ENCODE data around the gene PKHD1. TPM values are rescaled to one million over a fixed set of nuclear protein-coding genes. Genes with fewer than 3 reads are reported as not detected.

PKHD1 gene
- total and polyA plus RNA-seq, 2 of the 8 experiments (the other 6 are each of a cell fraction or from before 2014, with no cell fraction given): 0.06 to 0.09 TPM

GRCh38 chr6:51706086-51706485, 381.3 kb downstream of the PKHD1 start:
- Histone ChIP-seq H2BK15ac (ENCODE audit: low read length) (no peak overlapping the region), H3K4me2 (ENCODE audit: insufficient read depth in 1 of 2, low read depth in 2 of 2, low read length in 2 of 2) (no peak overlapping the region), H3K36me3 (ENCODE audit: control insufficient read depth in 2 of 4, insufficient read depth in 4 of 4, low read length in 3 of 4) (no peaks in the 10 kb centered on the region), H3K27me3 (replicated peaks in 1 of 4; ENCODE audit: control insufficient read depth in 3 of 4, extremely low read depth in 1 of 4, insufficient read depth in 3 of 4, low read length in 3 of 4) (no peaks in the 10 kb centered on the region; a peak in 1 of 7 replicates), H3K4me3 (ENCODE audit: extremely low read depth in 1 of 4, insufficient read depth in 2 of 4, low read depth in 3 of 4, low read length in 4 of 4) (no peak overlapping the region), H3K4ac (replicated peaks; ENCODE audit: insufficient read length, low read depth, low read length) (no peak overlapping the region), H3K79me2 (ENCODE audit: control insufficient read depth in 1 of 2, insufficient read depth in 2 of 2, low read length in 2 of 2) (no peaks in the 10 kb centered on the region), H2BK120ac (replicated peaks; ENCODE audit: low read depth, low read length) (no peak overlapping the region), H3K23ac (ENCODE audit: insufficient read length) (no peak overlapping the region), H2BK5ac (ENCODE audit: low read depth, low read length) (no peak overlapping the region), H2BK20ac (ENCODE audit: low read length) (no peak overlapping the region), H3K9me3 (ENCODE audit: insufficient read depth in 2 of 2, low read depth in 1 of 2, low read length in 1 of 2) (no peaks in the 10 kb centered on the region), H3K27ac (ENCODE audit: low read depth, low read length) (no peak overlapping the region), H4K8ac (ENCODE audit: extremely low read depth, insufficient read depth, low read length) (no peak overlapping the region), H4K5ac (ENCODE audit: insufficient read length, low read depth, low read length) (no peak overlapping the region), H4K20me1 (replicated peaks in 1 of 2; ENCODE audit: control insufficient read depth in 1 of 2, insufficient read depth in 2 of 2, low read length in 2 of 2) (no peaks in the 10 kb centered on the region), H3K4me1 (replicated peaks in 1 of 4; ENCODE audit: control insufficient read depth in 3 of 4, insufficient read depth in 4 of 4, low read length in 3 of 4) (no peaks in the 10 kb centered on the region), H3K79me1 (ENCODE audit: low read depth, low read length) (no peaks in the 10 kb centered on the region), H3K23me2 (ENCODE audit: low read depth, low read length) (no peaks in the 10 kb centered on the region), H3K14ac (ENCODE audit: insufficient read length) (no peak overlapping the region), H2AK5ac (ENCODE audit: low read depth, low read length) (no peak overlapping the region), H4K91ac (replicated peaks; ENCODE audit: insufficient read length, low read length) (no peak overlapping the region), H3K56ac (replicated peaks; ENCODE audit: insufficient read length, low read depth, low read length) (no peak overlapping the region), H2AFZ (ENCODE audit: low read length) (no peak overlapping the region), H3K9ac (replicated peaks in 1 of 4; ENCODE audit: extremely low read depth in 1 of 4, low read depth in 3 of 4, low read length in 3 of 4) (no peak overlapping the region), H2BK12ac (ENCODE audit: low read depth, low read length) (no peak overlapping the region), H3K18ac (ENCODE audit: extremely low read depth, low read length) (no peak overlapping the region)
- whole genome bisulfite sequencing, 2 experiments (ENCODE audit: extremely low coverage in 1 of 2, insufficient coverage in 1 of 2, insufficient read length in 1 of 2, insufficient replicate concordance in 2 of 2, low coverage in 1 of 2, low lambda C conversion rate in 2 of 2, missing lambda C conversion rate in 1 of 2): 94% methylated on average over 2 of the region's 2 CpGs; no CpG with 5 or more reads in 1 of the 2 experiments
- FAIRE-seq (no peak), DNase-seq (ENCODE audit: low read depth in 1 of 2, low spot score in 2 of 2) (no peak)
- CTCF ChIA-PET (ENCODE audit: partially characterized antibody): no interaction called here
- POLR2A ChIA-PET (ENCODE audit: partially characterized antibody): no interaction called here
- no peak for TF ChIP-seq POLR2AphosphoS5 (IDR thresholded peaks at IDR 0.05; ENCODE audit: low read depth, low read length)
- no peak for TF ChIP-seq KDM4A (IDR thresholded peaks at IDR 0.05; ENCODE audit: low read depth, low read length, severe bottlenecking)
- no peak for TF ChIP-seq SP1 (IDR thresholded peaks at IDR 0.05; ENCODE audit: low read depth, low read length)
- no peak for TF ChIP-seq KDM5A (IDR thresholded peaks at IDR 0.05; ENCODE audit: low read length)
- TF ChIP-seq TEAD4 (IDR thresholded peaks at IDR 0.05; ENCODE audit: low read depth, low read length): no peak
- TF ChIP-seq, protein P1, sequence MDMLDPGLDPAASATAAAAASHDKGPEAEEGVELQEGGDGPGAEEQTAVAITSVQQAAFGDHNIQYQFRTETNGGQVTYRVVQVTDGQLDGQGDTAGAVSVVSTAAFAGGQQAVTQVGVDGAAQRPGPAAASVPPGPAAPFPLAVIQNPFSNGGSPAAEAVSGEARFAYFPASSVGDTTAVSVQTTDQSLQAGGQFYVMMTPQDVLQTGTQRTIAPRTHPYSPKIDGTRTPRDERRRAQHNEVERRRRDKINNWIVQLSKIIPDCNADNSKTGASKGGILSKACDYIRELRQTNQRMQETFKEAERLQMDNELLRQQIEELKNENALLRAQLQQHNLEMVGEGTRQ (IDR thresholded peaks at IDR 0.05; ENCODE audit: low read length): no peak
- TF ChIP-seq EZH2 (IDR thresholded peaks at IDR 0.05; ENCODE audit: low read depth, low read length, severe bottlenecking): no peak
- TF ChIP-seq, protein P2, sequence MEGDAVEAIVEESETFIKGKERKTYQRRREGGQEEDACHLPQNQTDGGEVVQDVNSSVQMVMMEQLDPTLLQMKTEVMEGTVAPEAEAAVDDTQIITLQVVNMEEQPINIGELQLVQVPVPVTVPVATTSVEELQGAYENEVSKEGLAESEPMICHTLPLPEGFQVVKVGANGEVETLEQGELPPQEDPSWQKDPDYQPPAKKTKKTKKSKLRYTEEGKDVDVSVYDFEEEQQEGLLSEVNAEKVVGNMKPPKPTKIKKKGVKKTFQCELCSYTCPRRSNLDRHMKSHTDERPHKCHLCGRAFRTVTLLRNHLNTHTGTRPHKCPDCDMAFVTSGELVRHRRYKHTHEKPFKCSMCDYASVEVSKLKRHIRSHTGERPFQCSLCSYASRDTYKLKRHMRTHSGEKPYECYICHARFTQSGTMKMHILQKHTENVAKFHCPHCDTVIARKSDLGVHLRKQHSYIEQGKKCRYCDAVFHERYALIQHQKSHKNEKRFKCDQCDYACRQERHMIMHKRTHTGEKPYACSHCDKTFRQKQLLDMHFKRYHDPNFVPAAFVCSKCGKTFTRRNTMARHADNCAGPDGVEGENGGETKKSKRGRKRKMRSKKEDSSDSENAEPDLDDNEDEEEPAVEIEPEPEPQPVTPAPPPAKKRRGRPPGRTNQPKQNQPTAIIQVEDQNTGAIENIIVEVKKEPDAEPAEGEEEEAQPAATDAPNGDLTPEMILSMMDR (IDR thresholded peaks at IDR 0.05; ENCODE audit: control extremely low read depth in 1 of 3, insufficient read depth in 1 of 3, low read depth in 1 of 3, low read length in 3 of 3): no peak
- TF ChIP-seq CHD2 (IDR thresholded peaks at IDR 0.05; ENCODE audit: low read length): no peak
- TF ChIP-seq HDAC6 (IDR thresholded peaks at IDR 0.05; ENCODE audit: low read depth, low read length): no peak
- no peak for TF ChIP-seq CHD1 (IDR thresholded peaks at IDR 0.05; ENCODE audit: low read depth, low read length)
- TF ChIP-seq POU5F1 (IDR thresholded peaks at IDR 0.05; ENCODE audit: low read depth, low read length): no peak

Data from H1 (cell line).